Femur (tissue), 1 donor: ENCODE results near the gene ADAMTS17.
A peak's percentile ranks its signal among the peaks of the same experiment; 100 is the strongest.
"Not testable (repeated sequence)": the region's sequence is repeated elsewhere in the genome, so short reads cannot be mapped to it uniquely, and the experiment has no call there.

Experiments used
- DNase-seq: peaks from one replicate; pipeline ENCODE4 v3.0.0-alpha.2; 2017

The ADAMTS17 gene

GRCh38 chr15:100339999-100340398 is 1.8 kb downstream of the ADAMTS17 start:
- no peak for DNase-seq

- DNase-seq, result not testable (repeated sequence)
Observed at GRCh38 chr15:100339451-100339850, 2.3 kb downstream of the ADAMTS17 start.

- peak; percentile 81 for DNase-seq
Observed at GRCh38 chr15:100338971-100339444, 2.8 kb downstream of the ADAMTS17 start.

DNA sequence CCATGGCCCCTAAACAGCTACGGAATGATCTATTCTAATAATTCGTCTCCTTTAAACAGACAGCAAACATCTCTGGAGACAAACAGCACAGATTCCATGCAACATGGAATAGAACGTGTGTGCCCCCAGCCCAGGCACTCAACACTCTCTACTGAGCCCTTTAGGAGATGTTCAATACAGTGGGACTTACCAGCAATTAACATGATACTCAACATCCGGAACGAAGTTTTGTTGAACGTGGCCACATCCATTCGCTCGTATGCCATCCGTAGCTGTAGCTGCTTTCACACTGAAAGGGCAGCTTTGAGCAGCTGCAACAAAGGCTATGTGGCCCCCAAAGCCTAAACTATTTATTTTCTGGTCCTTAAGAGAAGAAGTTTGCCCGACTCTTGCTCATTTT is 3.5 kb downstream of the ADAMTS17 start:
- no peak for DNase-seq

DNA sequence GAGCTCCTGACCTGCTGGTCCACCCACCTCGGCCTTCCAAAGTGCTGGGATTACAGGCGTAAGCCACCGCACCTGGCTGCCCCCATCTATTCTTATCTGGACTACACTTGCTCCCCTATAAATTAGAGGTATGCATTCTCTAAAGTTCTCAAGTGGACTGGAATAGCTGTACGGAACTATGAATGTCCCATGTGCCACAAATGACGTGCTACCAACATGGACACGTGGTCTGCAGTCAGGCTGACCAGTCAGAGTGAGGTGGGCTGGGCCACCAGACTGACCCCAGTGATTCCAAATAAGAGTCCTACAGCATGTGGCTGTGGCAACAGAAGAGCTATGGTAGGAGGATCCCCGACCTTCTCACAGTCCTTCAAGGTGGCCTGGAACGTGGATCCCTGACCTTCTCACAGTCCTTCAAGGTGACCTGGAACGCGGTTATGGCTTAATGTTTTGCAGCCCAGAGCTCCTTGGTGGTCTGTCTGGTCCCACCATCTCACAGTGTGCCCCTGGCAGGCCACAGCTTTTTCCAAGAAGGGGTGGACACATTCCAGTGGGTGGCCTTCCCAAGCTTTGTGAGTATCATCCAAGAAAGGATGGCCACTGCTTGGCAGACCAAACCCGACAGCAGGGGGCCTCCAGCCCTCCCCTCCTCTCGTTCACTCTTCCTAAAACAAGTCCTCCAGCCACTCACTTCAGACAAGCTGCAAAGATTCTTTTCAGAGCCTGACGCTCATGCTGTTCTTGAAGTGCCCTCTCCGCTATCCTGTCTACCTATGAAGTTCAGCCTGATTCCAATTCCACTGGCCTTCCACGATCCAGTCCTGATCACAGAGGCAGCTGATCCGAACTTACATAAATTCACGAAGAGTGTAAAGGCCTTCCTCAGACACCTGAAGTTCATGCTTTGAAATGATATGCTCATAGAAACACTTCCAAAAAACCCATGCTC is 4.4 kb downstream of the ADAMTS17 start:
- DNase-seq, result no peak

GRCh38 chr15:100336061-100336460 is 5.7 kb downstream of the ADAMTS17 start:
- no peak for DNase-seq

GRCh38 chr15:100335335-100335999 is 6.3 kb downstream of the ADAMTS17 start:
- DNase-seq, result no peak

DNA sequence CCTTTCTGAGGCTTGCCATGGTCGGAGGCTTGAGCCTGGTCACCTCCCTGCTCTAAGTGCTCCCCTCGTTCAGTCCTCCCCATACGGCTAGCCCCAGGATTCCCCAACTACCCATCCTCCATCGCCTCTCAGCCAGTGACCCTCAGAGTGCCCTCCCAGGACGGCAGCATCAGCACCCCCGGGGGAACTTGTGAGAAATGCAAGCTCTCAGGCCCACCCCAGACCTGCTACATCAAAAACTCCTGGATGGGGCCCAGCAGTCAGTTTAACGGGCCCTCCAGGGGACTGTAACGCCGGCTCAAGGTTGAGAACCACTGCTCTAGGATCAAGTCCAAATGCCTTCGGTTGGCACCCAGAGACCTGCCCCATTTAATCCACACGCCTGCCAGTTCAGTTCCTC is 6.9 kb downstream of the ADAMTS17 start:
- no peak for DNase-seq

- DNase-seq, result no peak
Observed at GRCh38 chr15:100334456-100334855, 7.3 kb downstream of the ADAMTS17 start.

GRCh38 chr15:100334015-100334414 is 7.8 kb downstream of the ADAMTS17 start:
- no peak for DNase-seq

DNA sequence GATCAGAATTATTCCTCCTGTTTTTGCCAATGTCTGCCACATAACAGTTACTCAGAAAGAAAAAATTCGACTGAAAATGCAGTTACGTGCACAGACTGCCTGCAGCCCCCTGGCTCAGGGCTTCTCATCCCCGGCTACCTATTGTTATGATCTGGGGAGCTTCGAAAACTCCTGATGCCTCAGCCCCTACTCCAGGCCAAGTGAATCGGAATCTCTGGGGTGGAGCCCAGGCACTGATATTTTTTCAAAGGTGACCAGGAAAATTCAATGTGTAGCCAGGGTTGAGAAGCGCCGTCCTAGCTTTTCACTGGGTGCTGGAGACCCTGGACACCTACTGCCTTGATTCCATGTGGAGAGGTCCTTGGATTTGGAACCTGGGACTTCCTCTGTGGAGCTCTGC is 8.5 kb downstream of the ADAMTS17 start:
- no peak for DNase-seq

DNA sequence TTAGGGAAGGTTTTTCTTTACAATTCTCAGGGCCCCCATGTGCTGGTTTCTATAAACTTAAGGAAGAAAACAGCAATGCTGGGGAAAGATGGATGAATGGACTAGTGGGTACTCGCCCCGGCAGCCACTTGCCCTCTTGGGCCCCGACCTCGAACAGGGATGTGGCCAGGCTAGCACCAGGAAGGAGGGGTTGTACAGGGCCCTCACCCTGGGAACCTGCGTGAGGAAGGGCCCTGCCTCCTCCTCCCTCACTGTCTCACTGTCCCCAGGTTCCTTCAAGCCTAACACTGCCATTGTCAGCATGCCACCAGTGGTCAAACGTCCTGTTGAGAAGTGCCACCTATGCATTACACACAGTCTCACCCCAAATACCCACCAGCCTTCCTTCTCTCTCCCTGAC is 9.1 kb downstream of the ADAMTS17 start:
- no peak for DNase-seq

DNA sequence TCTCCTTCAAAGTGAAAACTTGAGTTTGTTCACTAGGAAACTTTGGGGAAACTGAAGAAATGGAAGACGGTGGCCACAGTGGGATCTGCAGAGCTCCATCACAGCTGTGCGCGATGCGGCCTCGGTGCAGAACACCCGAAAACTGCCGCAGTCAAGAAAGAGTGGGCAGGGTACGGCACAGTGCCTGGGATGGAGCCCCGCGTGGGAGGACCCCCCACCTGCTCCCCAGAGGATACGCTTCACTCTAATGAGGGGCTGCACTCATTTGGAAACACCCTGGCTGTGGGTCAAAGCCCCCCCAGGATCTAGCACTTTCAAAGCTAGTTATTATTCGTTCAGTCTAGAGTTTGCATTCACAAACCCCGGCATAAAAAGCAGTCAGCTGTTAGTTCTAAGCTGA is 9.5 kb downstream of the ADAMTS17 start:
- no peak for DNase-seq

- no peak for DNase-seq
Observed at GRCh38 chr15:100330629-100331215, 11.1 kb downstream of the ADAMTS17 start.

- no peak for DNase-seq
Observed at GRCh38 chr15:100330221-100330620, 11.6 kb downstream of the ADAMTS17 start.

- DNase-seq, result no peak
Observed at GRCh38 chr15:100328796-100329195, 13.0 kb downstream of the ADAMTS17 start.

DNA sequence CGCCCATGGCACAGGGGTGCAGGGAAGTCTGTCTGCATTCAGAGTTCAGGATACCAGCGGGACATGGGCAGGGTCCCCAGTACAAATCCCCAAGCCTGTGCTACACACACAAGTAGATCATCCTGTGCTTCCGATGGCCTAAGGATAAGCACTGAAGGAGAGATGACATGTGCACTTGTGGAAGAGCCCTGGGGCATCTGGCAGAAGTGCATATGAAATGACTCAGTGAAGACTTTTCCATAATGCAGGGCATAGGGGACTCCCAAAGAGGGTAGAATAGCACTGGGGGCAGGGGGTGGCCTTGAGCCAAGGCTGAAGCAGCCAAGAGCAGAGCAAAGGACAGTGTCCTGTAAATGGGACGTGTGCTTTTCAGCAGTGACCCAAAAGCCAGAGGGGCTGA is 22.9 kb downstream of the ADAMTS17 start:
- DNase-seq, result no peak

DNA sequence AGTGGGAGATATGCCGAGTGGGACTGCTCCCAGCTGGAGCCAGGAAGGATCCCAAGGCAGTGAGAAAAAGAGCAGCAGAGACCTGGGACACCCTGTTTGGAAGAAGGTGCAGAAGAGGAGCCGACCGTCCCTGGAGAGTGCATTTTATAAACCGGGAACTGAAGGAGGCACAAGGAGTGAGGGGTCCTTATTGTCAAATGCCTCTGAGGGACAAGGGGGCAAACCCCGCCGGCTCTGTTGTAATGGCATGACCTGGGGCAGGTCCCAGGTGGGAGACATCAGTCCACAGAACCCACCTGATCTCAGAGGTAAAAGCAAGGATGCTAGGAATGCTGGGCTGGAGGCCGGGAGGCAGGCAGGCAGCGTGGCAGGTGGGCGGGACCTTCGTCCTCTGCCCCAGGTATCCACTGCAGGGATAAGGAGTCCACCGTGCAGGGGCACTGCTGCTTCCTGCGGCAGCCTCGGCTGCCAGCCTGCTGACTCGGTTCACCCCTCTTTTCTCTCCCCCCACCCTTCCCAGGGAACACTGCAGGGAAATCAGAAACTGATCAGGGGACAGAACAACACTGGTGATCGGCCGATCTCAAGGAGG is 26.9 kb downstream of the ADAMTS17 start:
- no peak for DNase-seq

DNA sequence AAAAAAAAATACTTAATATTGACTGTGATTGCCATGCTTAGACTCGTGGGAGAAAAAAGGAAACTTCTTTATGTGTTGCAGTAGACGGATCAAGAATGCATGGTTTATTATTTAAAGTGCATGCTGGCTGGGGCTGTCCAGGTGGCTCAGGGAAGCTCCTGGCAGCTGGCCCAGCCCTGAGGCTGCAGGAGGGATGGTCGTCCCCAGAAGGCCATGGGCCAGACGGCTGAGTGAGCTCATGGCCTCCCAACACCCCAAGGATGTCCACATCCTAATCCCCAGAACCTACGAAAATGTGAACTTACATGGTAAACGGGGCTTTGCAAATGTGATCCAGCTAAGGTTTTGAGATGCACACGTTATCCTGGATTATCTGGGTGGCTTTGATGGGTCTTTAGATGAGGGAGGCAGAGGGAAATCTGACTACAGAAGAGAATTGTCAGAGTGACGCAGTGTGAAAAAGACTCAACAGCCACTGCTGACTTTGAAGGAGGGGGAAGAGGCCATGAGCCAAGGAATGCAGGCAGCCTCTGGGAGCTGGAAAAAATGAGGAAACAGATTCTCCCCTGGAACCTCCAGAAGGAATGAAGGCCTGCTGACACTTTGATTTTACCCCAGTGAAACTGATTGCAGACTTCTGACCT is 29.8 kb downstream of the ADAMTS17 start:
- DNase-seq, result peak; percentile 79

DNA sequence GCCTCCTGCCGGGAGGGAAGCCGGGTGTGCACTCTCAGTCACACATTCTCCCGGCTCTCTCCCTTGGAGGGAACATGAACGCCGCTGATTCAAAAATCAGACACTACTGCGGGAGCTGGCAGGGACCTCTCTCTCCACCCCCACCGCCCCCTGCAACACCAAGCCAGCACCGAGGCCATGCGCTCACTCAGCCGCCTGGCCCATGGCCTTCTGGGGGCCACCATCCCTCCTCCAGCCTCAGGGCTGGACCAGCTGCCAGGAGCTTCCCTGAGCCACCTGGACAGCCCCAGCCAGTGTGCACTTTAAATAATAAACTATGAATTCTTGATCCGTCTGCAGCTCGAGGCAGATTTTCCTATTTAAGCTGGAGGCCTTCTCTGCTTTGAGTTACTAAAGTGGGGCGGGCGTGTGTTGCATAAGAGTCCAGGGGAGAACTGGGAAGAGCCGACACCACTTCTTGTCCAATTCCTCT is 30.6 kb downstream of the ADAMTS17 start:
- peak; percentile 91 for DNase-seq

- no peak for DNase-seq
Observed at GRCh38 chr15:100310513-100311153, 31.1 kb downstream of the ADAMTS17 start.

- DNase-seq, result no peak
Observed at GRCh38 chr15:100310041-100310405, 31.8 kb downstream of the ADAMTS17 start.
